Colonic mucosa (tissue), 4 donors: ENCODE measurements around the gene PRR12. TPM values are rescaled to one million over a fixed set of nuclear protein-coding genes. Genes with fewer than 3 reads are reported as not detected.
A peak's percentile ranks its signal among the peaks of the same experiment; 100 is the strongest.

Source experiments
- DNase-seq: peaks from one replicate; pipeline ENCODE4 v3.0.0-alpha.2; 2020
- H3K27ac ChIP-seq: fragments of 200-600 bp; one replicate; pipeline ENCODE4 v1.8.0; 2021
- H3K27me3 ChIP-seq: fragments of 200-600 bp; one replicate; pipeline ENCODE4 v1.8.0; 2021
- H3K36me3 ChIP-seq: fragments of 200-600 bp; one replicate; pipeline ENCODE4 v1.8.0; 2021
- H3K4me1 ChIP-seq: fragments of 200-600 bp; one replicate; pipeline ENCODE4 v1.8.0; 2021; ENCODE audit warnings: mild to moderate bottlenecking
- H3K4me3 ChIP-seq: fragments of 200-600 bp; one replicate; pipeline ENCODE4 v1.8.0; 2021
- H3K9ac ChIP-seq, 2 donors: one replicate each; pipeline ENCODE4 v1.7.0; 2013; ENCODE audit warnings: control low read depth in 2 of 2, low read depth in 2 of 2, low read length in 2 of 2
- H3K9me3 ChIP-seq: fragments of 200-600 bp; one replicate; pipeline ENCODE4 v1.8.0; 2021
- CTCF ChIP-seq: fragments of 200-600 bp; IDR thresholded peaks from one replicate; pipeline ENCODE4 v1.8.0; 2022; ENCODE audit warnings: antibody characterized with exemption, mild to moderate bottlenecking
- intact Hi-C: fragments of 100-400 bp; cut with DNase I; formaldehyde crosslinking; loops from one replicate; pipeline ENCODE4 v1.14.1; 2022
- total RNA-seq, 2 donors: library from RNA; stranded (reverse); fragmentation: NEBNext Ultra II Directional in 1 of 2; extraction: Animal tissue kit (Norgen Biotek cat#: 25700) in 1 of 2; gene quantifications; one replicate each; pipeline ENCODE4 v1.2.1, GENCODE V29; 2021
- donor health status: healthy.
- donor health status: DM: no; HTN: no; CAD: no.
- donor health status: DM: no; HTN: no; CAD: no.

Gene PRR12
- total RNA-seq, 2 donors from 2014 or later: 17.5 to 33.1 TPM

- H3K9ac ChIP-seq: no peak overlapping the region
- no peaks in the 10 kb centered on the region for H3K36me3 ChIP-seq
- intact Hi-C loops: no loop called here
- no peaks in the 10 kb centered on the region for H3K4me1 ChIP-seq
- H3K27me3 ChIP-seq: no peaks in the 10 kb centered on the region
- no peak overlapping the region for H3K4me3 ChIP-seq
- H3K9me3 ChIP-seq: no peaks in the 10 kb centered on the region
- DNase-seq: no peak
- no peak overlapping the region for H3K27ac ChIP-seq
- TF ChIP-seq CTCF: no peak
These were observed 3.8 kb upstream of the PRR12 start for GRCh38 chr19:49587227-49587626.

GRCh38 chr19:49588365-49589122 lies 2.4 kb upstream of the PRR12 start:
- no peak for TF ChIP-seq CTCF
- H3K9ac ChIP-seq: peak overlapping the region in 1 of 2 donors; percentile 7
- intact Hi-C loops: no loop called here
- no peaks in the 10 kb centered on the region for H3K9me3 ChIP-seq
- no peaks in the 10 kb centered on the region for H3K36me3 ChIP-seq
- DNase-seq: peak; percentile 22
- H3K4me3 ChIP-seq: no peak overlapping the region
- H3K4me1 ChIP-seq: no peaks in the 10 kb centered on the region
- H3K27ac ChIP-seq: no peak overlapping the region
- H3K27me3 ChIP-seq: no peaks in the 10 kb centered on the region

DNA sequence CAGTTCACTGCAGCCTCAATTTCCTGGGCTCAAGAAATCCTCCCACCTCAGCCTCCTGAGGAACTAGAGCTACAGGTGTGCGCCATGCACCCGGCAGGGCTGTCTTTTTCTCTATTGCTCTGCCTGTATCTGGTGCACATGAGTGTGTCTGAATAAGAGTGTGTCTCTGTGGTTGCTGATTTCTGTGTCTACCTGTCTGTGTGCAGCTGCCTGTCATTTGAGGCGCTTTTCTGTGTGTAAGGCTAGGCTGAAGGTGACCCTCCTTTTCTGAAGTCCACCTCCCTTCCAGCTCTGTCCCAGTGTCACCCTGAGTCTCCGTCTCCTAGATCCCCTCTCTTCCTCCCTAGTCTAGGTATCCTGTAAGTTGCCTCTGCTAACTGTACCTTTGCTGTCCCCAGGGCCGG lies 1.5 kb upstream of the PRR12 start:
- Histone ChIP-seq H3K36me3 (no peaks in the 10 kb centered on the region), H3K9ac (no peak overlapping the region), H3K27me3 (no peaks in the 10 kb centered on the region), H3K4me1 (no peaks in the 10 kb centered on the region), H3K9me3 (no peaks in the 10 kb centered on the region), H3K27ac (peak overlapping the region; percentile 91), H3K4me3 (no peak overlapping the region)
- intact Hi-C loops: no loop called here
- no peak for DNase-seq
- no peak for TF ChIP-seq CTCF

DNA sequence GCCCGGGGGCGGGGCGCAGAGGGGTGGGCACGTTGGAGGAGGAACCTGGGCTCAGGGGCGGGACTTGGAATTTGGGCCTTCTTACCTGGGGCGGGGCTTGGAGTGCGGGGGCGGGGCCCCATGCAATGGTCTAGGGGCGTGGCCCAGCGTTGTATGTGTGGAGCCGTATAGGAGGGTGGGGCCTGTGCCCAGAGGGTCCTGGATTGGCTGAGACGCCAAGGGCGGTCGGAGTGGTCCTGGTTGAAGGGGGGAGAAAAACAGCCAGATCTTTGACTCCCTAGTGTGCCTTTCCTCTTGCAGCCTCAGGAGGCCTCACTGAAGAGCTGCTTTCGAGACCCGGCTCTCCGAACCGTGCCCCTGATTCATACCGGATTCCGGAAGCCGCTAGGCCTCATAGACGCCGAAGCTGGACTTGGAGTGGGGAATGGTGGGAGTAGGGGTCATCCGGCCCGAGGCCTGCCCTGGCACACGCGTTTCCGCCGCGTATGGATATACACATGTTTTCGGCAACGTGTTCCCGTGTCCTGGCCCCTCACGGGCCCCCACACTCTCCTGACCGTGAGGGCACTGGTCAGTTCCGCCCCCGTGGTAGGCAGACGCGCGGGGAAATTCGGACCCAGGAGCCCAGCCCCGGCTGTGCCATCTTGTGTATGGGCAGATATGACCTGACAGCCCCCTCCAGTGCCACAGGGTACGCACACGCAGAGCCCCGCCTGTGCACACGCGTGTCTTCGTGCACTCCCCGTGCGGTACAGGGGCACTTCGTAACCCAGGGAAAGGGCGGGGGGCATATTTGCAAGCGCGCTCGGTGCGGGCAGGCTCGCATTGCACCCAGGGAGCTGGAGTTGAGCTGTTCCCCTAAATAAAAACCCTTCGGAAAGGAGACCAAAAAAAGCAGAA lies 661 bp upstream of the PRR12 start:
- Histone ChIP-seq H3K4me3 (peak overlapping the region; percentile 74), H3K27me3 (no peaks in the 10 kb centered on the region), H3K4me1 (no peaks in the 10 kb centered on the region), H3K36me3 (peaks cover 5% of the 10 kb centered on the region), H3K27ac (peak overlapping the region; percentile 91), H3K9me3 (no peaks in the 10 kb centered on the region), H3K9ac (peak overlapping the region; percentile 86 to 92)
- DNase-seq: peak; percentile 99
- no peak for TF ChIP-seq CTCF
- intact Hi-C loops: loop anchor here (5.0 kb wide), 1 partner anchor 47 kb away; no protein-coding TSS in a partner anchor

DNA sequence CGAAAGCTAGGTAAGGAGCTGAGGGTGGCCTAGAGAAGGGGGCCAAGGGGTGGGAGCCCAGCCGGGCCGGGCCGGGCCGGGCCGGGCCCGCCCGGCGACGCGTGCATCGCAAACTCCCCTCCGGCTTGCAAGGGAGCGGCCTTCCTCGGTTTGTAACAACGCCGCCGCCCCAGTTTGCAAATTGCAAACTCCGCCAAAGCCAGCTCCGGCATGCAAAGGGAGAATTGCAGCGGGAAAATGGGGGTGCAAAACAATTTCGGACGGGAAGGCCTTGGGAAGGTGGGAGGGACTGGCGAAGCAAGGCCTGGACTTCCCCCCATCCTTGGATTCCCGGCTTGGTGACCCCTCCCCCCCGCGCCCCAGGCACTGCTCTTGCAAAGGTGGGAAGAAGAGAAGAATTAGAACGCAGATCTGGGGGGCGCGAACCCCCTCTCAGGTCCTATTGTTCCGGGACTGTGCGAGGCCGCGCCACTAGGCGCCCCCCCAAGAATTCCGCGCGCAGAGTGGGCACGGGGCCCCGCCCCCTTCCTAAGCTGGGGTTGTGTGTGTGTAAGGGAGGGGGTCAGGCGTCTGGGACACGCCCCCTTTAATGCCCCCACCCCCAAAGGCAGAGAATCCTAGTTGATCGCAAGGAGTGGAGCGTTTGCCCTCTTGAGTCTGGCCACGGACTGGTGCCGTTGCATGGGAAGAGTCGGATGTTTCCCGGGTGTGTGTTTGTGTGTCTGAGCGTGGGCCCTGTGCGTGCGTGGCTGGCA lies 926 bp downstream of the PRR12 start:
- DNase-seq: peak; percentile 70
- H3K27ac ChIP-seq: peak overlapping the region; percentile 91
- no peak for TF ChIP-seq CTCF
- intact Hi-C loops: loop anchor here (5.0 kb wide), 1 partner anchor 45 kb away; no protein-coding TSS in a partner anchor
- no peaks in the 10 kb centered on the region for H3K9me3 ChIP-seq
- H3K4me3 ChIP-seq: peak overlapping the region; percentile 74
- H3K9ac ChIP-seq: peak overlapping the region; percentile 69 to 92
- H3K4me1 ChIP-seq: no peaks in the 10 kb centered on the region
- H3K36me3 ChIP-seq: peaks cover 5% of the 10 kb centered on the region
- H3K27me3 ChIP-seq: no peaks in the 10 kb centered on the region
